ENCODE data around the gene ARHGAP6.
"Not testable (repeated sequence)": the region's sequence is repeated elsewhere in the genome, so short reads cannot be mapped to it uniquely, and the experiment has no call there.

Gene ARHGAP6

DNA sequence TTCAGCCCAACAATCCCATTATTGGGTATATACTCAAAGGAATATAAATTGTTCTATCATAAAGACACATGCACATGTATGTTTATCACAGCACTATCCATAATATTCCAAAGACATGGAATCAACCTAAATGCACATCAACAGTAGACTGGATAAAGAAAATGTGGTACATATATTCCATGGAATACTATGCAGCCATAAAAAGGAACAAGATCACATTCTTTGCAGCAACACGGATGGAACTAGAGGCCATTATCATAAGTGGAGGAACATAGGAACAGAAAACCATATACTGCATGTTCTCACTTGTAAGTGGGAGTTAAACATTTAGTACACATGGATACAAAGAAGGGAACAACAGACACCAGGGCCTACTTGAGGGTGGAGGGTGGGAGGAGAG lies 301.9 kb downstream of the ARHGAP6 start:
- DNase-seq (ENCODE audit: low read depth in 3 of 3, low spot score in 1 of 3): not testable (repeated sequence)

DNA sequence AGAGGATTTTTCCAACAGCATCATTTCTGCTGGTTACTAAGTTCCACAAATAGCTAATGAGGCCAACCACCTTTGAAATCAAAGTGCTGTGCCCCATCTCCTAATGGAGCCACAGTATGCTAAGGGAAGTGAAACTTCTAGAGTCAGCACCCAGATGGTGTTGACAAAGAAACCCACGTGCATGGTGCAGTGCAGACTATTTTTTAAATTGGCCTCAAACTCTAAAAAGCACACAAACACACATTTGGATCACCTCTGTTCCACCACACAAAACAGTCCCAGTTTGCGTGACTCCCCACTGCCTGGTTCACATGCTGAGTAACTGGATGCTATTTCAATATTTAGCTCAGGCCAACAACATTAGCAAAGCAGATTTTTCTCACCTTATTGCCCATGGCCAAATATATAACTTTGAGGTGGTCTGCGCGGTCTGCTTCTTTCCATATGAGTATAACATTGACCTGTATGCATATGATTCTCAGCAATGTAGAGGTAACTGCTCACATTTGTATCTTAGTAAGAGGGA lies 302.6 kb downstream of the ARHGAP6 start:
- DNase-seq (ENCODE audit: low read depth in 3 of 3, low spot score in 1 of 3): no peak

DNA sequence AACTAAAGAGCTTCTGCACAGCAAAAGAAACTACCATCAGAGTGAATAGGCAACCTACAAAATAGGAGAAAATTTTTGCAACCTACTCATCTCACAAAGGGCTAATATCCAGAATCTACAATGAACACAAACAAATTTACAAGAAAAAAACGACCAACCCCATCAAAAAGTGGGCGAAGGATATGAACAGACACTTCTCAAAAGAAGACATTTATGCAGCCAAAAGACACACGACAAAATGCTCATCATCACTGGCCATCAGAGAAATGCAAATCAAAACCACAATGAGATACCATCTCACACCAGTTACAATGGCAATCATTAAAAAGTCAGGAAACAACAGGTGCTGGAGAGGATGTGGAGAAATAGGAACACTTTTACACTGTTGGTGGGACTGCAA lies 304.1 kb downstream of the ARHGAP6 start:
- DNase-seq (ENCODE audit: low read depth in 3 of 3, low spot score in 1 of 3): not testable (repeated sequence)

DNA sequence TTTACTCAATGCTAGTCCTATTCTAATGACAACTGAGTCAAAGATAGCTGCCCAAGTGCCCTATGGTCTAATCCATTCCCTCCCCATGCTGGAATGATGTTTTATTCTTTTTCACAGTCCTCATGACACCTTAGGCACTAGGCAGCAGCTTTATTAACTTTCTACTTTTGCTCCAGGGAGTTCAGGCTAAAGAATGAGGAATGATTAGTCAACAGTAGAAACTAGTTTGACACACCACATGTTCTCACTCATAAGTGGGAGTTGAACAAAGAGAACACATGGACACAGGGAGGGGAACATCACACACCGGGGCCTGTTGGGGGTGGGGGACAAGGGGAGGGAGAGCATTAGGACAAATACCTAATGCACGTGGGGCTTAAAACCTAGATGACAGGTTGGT lies 309.8 kb downstream of the ARHGAP6 start:
- not testable (repeated sequence) for DNase-seq (ENCODE audit: low read depth in 3 of 3, low spot score in 1 of 3)

DNA sequence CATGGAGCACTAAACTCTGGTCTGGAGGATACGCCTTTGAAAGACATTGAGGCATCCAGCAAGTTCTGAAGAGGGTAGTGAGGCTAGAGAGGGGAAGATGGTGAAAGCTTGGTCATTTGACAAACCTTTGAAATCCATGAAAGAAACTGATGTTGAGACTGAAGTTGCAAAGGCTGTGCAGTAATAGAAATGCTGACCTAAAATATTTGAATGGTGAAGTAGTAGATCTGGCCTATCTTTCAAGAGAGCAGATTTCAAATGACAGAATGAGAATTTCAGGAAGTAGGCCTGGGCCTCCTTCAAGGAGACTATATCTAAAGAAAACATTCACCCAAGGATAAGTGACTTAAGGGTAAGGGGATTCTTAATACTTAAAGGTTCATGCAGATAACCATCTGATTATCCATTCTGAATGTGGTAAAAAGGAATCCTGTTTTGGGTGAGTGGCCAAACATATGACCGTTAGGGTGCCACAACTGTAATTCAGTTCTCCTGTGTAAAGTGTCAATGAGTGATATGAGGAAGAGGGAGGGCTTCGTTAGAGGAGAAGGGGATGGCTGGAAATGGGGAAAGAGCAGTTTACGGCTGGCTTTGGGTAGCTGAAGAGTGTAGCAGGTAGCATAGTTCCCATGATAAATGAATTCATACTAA lies 310.3 kb downstream of the ARHGAP6 start:
- no peak for DNase-seq (ENCODE audit: low read depth in 3 of 3, low spot score in 1 of 3)

DNA sequence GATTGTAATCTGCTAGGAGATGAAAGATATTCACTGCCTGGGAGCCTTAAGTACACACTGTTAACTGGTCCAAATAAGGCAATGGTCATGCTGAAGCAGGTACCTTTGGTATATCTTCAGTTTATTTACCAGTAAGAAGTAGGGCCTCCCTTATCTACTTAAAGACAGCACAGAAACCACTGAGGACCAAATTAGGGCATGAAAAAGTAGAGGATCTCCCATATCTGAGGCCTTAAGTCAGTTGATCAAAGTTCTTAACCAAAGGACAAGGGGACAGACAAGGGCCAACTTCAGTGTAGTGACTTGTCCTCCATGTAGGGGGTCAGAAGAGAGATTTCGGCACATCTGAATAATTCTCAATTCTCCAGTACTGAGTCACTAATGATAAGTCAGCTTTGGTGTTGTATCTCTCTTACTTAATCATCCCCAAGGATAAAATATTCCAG lies 313.4 kb downstream of the ARHGAP6 start:
- no peak for DNase-seq (ENCODE audit: low read depth in 3 of 3, low spot score in 1 of 3)

DNA sequence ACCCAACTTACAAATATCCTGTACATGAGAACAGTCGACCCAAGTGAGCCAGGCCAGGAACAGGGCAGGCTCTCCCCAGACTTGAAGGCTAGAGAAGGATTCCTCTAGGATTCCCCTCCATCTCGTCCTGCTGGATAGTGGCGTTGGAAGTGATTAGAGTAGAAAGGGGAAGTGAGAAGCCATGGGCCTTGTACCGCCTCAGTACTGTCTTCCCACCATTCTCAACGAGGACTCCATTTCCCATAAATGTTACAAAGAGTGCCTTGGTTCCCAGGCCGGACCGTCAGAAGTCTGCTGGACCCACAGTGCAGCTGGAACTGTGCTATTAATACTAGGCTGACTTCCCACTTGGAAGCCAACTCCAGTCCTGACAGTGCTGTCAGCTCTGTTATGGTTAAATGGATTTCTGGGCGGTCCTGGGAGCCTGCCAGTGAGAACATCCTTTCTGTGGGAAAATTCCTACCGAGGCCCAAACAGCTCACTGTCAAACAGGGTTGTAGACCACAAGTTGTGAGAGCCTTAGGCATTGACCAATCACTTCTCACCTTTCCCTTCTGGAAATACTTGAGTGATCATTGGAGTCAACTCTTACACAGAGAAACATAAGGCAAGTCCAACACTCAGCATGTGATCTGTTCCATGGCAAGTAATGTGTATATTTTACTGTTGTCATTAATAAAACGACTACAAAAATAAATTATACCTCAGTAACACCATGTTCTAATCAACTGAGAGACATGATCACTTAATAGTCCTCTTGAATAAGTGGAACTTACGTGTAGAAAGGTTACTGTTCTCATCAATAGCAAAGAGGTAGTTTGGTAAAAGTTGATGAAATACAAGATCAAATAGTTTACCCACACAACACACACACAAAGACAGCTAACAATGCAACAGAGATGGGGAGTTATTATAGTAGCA lies 314.1 kb downstream of the ARHGAP6 start:
- DNase-seq (ENCODE audit: low read depth in 3 of 3, low spot score in 1 of 3): no peak

DNA sequence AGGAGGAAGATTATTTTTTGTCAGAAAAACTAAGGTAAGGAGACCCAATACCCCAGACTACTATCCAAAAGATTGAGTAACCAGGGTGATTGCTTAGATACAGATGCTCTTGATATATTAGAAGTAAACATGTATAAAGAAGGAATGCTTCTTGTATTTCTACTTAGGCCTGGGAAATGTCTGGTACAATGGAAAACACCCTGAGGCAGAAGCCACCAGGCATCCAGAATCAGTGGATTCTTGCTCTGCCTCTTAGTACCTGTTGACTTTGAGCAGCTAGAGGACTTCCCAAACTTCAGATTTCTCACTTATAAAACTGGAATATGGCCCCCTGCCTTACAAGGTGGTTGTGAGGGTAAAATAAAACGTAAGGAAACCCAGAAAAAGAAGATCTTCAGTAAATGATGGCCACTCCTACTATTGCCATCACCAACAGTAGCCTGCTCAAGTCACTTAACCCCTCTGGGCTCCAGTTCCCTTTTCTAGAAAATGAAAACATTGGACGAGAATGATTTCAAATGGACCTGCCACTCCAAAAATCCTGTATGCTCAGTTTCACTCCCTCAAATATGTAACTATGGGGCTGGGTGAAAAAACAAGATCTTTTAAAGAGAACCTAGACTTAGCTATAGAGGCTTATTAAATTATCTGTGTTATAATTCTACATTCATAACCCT lies 315.9 kb downstream of the ARHGAP6 start:
- DNase-seq (ENCODE audit: low read depth in 3 of 3, low spot score in 1 of 3): no peak

DNA sequence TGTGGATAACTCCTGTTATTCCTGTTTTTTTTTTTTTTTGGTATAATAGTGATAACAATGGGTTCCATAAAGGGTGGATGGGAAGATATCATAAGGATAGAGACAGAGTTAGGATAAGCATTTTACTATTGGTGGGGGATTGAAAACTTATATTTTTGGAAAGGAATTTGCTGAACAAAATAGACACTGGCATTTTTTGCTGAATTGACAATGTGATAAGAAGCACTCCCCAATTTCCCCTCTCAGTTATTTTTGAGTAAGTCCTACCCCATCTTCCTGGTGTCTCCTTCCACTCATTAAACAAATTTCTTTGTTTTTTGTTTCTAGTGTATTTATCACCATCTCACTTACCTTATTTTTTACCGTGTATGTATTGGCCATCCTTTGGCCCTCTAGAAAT lies 316.7 kb downstream of the ARHGAP6 start:
- DNase-seq (ENCODE audit: low read depth in 3 of 3, low spot score in 1 of 3): no peak

DNA sequence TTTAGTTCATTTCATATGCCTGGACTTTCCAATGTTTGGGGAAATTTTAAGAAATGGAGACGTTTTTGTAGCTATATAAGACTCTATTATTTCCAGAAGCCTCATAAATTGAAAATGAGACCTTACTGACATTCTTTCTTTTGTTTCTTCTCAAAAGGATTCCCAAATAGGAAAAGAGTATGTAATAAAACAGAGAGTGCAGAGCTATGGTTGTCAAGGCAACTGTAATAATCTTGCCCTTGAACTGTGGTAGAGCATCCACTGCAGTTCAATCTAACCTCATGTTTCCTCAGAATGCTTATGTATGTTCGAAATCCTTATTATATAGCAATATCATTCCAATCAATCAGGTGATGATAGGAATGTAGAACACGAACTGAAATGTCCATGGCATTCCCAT lies 318.4 kb downstream of the ARHGAP6 start:
- no peak for DNase-seq (ENCODE audit: low read depth in 3 of 3, low spot score in 1 of 3)

DNA sequence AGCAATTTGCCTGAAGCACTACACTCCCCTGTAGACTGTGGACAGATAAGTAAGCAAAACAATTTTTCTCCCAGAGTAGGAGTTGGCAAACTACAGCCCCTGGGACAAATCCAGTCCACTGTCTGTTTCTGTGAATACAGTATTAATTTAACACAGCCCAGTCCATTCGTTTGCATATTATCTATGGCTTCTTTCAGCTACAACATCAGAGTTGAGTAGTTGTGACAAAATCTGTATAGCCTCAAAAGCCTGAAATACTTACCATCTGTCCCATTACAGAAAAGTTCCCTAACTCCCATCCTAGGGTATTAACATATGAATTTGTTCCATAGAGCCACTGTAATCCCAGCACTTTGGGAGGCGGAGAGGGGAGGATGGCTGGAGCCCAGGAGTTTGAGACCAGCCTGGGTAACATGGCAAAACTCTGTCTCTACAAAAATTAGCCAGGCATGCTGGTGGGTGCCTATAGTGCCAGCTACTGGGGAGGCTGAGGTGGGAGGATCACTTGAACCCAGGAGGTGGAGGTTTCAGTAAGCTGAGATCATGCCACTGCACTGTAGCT lies 319.5 kb downstream of the ARHGAP6 start:
- no peak for DNase-seq (ENCODE audit: low read depth in 3 of 3, low spot score in 1 of 3)

DNA sequence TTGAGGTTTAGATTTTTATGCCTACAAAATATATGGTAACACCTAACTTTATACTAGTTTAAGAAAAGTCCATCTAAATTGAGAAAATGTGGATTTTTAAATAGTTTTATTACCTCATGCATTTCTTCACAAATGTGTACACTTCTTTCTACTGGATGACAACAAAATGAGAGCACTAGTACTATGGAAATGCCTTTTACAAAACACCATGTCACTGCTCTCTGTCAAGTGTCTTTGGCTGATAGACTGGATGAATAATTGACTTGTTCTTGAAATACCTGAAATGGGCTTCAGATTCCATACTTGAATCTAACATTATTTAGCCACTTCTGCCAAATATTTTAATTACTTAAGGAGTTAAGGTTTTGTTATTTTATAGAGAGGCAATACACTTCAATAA lies 323.0 kb downstream of the ARHGAP6 start:
- DNase-seq (ENCODE audit: low read depth in 3 of 3, low spot score in 1 of 3): no peak

DNA sequence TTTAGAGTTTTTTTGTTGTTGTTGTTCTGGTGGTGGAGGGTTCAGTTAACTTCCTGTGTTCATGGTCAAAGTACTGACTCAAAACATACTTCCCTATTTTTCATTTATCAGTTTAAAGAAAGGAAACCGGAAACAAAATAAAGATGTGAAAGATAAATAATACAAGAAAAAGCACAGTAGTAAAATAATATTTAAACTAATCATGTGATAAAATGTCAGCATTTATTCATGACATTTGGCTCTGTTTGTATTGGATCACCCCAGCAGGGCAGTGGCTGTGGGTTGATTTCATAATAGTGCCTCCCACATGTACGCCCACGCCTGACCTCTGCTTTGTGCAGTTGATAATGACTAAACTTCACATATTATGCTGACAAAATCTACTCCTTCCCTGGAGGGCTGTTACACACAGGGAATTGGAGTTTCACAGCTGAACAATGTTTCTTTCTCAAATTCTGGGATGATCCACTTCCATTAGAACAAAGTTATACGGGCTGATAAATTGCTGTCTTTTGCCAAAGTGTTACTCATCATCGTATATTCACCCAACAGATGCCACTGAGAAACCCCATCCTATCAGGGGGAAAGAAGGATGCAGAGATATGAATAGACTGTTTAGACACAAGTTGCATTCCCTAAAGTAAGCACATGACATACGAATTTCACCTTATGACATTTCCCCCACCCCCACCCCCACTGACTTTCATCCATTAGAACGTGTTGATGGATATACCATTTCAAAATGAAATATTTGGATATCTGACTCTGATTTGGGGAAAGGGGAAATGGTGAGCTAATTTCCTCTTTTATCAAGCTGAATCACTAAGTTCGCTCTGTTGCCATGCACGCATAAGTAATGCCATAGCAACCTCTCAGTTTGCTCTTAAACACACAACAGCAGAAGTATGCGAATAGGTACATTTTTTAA lies 324.2 kb downstream of the ARHGAP6 start:
- no peak for DNase-seq (ENCODE audit: low read depth in 3 of 3, low spot score in 1 of 3)

DNA sequence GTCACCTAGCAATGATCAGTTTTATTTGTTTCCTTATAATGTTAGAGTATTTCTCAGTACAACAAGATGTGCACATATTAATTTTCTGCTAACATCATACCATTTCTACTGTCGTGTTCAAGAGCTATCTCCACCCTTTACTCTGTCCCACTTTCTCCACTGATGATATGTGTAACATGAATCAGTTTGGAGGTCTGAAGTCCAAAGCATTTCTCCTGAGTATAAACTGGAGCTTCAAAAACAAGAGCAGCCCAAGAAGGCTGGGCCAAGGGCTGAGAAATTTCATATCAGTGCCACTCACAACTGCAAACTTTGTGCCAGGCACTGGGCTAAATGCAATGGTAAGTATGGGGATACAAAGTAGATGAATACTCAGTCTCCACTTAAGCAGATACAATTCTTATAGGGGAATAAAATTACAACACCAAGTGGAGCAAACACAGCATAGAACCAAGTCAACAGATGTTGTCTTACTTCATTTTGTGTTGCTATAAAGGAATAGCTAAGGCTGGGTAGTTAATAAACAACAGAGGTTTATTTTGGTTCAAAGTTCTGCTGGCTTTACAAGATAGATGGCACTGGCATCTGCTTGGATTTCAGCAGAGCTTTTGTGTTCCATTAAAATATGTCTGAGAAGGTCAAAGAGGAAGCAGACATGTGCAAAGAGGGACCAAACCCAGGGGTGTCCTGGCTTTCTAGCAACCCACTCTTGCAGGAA lies 328.3 kb downstream of the ARHGAP6 start:
- DNase-seq (ENCODE audit: low read depth in 3 of 3, low spot score in 1 of 3): no peak

DNA sequence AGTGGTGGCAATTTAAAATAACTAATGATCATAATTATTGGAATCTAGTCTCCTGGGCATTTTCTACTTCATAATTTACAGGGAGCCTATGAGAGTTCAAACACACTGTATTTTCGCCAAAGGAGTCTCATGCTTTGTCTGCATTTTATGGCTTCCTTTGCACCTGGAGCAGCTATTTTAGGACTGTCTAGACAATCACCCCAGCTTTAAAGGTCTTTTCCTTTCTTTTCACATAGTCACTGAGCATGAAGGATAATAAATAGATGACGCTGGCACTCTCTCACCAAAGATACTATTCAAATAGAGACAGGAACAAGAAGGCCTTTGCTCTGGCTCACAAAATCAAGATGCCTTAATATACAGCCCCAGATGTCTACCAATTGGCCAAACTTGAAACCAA lies 329.5 kb downstream of the ARHGAP6 start:
- no peak for DNase-seq (ENCODE audit: low read depth in 3 of 3, low spot score in 1 of 3)

DNA sequence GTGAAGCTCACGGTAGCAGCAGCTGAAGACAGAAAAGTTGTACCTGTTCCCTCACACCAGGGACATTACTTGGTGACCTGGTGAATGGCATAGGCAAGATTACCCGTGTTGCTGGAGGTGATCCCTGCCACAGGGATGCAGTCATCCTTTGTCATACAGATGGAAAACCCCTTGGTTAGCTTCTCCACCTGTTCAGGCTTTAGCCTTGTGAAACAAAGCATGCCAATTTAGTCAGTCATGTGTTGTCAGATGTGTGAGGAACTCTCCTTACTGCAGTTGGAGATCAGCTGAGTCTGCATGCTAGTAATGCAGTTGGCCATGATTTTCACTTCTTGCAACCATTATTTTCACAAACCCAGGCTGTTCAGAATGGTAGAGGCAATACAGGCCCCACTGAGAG lies 331.6 kb downstream of the ARHGAP6 start:
- no peak for DNase-seq (ENCODE audit: low read depth in 3 of 3, low spot score in 1 of 3)

DNA sequence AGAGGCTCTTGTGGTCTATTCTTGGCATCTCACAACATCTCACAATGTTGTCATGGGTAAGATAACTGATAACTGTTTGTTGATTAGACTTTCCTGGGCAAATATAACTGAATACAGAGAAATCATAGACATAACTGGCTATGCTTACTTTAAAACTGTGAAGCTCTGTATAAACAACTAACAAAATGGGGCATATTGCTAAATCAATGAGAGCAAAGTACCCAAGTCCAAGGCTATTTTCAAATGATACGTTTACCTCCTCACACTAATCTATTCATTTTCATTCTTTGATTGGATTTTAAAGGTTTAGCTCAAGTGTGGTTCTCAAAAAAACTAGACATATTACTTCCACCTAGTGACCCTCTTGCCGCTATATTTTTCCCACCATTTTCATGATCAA lies 333.9 kb downstream of the ARHGAP6 start:
- DNase-seq (ENCODE audit: low read depth in 3 of 3, low spot score in 1 of 3): no peak

DNA sequence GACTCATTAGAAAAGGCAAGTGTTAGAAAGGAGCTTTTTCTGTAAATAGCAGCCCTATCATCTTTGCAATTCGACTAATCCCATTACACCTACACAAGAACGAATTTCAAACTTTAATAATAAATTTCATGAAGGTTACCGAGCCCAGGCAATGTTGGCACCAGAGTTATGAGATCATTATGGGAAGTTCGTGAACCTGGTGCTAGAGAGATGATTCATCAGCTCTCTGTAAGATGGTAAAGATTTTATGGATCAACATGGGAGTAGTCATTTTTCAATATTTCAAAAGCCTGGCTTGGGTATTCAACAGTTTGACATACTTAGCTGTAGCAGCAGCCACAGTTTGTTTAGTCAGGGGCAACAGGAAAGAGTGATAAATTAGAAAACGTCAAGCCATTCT lies 336.7 kb downstream of the ARHGAP6 start:
- no peak for DNase-seq (ENCODE audit: low read depth in 3 of 3, low spot score in 1 of 3)

DNA sequence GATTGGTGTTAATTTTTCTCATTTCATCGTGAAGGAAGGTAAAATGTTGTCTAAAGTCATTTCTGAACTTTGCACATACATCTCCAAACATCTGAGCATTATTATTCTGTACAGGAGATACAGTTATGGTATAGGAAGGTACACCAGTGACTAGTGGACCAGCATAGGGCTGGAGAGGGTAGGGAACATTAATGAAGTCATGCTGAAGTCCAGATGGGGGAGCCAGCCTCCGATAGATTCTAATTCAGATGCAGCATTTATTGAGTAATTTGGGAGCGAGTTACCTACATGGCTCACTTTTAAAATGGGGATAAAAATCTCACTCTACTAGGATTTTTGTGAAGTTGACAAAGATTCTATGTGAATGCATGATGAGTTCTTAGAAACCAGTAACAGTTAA lies 337.6 kb downstream of the ARHGAP6 start:
- DNase-seq (ENCODE audit: low read depth in 3 of 3, low spot score in 1 of 3): no peak

DNA sequence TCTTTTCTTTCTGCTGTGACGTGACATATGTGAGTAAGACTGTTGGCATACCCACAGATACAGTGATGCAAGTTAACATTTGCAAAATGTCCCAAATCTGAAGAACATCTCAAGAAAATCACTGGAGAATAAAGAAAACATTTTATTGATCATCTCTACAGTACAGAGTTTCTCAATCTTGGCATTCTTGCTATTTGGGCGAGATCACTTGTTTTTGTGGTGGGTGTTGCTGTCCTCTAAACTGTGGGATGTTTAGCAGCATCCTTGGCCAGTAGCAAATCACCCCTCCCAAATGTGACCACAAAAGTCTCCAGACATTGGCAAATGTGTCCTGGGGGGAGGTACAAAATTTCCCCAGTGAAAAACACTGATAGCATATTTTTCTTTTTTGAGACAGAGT lies 343.7 kb downstream of the ARHGAP6 start:
- DNase-seq (ENCODE audit: low read depth in 3 of 3, low spot score in 1 of 3): no peak

Data from stimulated activated CD4-positive, alpha-beta T cell treated with anti-CD3 and anti-CD28 coated beads, TNF-alpha, amount 100 ng/mL, for 1 hour (primary cell).